Uterus (tissue), 2 donors: ENCODE results near the gene NFKB2.

Experiments
- CTCF ChIP-seq, 4 experiments: fragments of 200-600 bp in 2 of 4; fragments of 450-650 bp in 2 of 4; sonication (generic) in 2 of 4; IDR thresholded peaks; one replicate each; pipeline ENCODE4 v1.5.1; 2016 to 2019; ENCODE audit warnings: antibody characterized with exemption in 4 of 4, mild to moderate bottlenecking in 2 of 4, moderate library complexity in 1 of 4
- POLR2A ChIP-seq, 2 donors: fragments of 450-650 bp; IDR thresholded peaks; one replicate each; pipeline ENCODE4 v1.6.1; 2016; ENCODE audit warnings: antibody characterized with exemption in 2 of 2, mild to moderate bottlenecking in 1 of 2, moderate library complexity in 1 of 2

- TF ChIP-seq CTCF (IDR thresholded peaks at IDR 0.05) (no peak), POLR2A (IDR thresholded peaks at IDR 0.05) (no peak)
Observed at GRCh38 chr10:102405632-102406031, 10.1 kb downstream of the NFKB2 start.
